K562 (cell line): ENCODE data around the gene BANF2. TPM values are rescaled to one million over a fixed set of nuclear protein-coding genes. Genes with fewer than 3 reads are reported as not detected.

Source experiments
- ATAC-seq: fragments of 200-7000 bp; cut with Tn5 transposase; 3 replicates; pipeline ENCODE4 v1.9.1; 2020; ENCODE audit warnings: moderate library complexity
- BruUV-seq: library from RNA; stranded (reverse); fragments of 400-500 nt; replicated peaks from 2 replicates; lab custom pipeline; 2021; lab: Mats Ljungman, UMichigan
- CTCF ChIA-PET: fragments of 300-600 bp; formaldehyde crosslinking; extraction: SDS; loops from one replicate; lab custom pipeline; 2021; ENCODE audit warnings: low intra/inter-chr PET ratio; lab: Yijun Ruan, JAX
- POLR2A ChIA-PET: fragments of 300-600, 350-650 bp; sonication (Branson Sonifier 250); formaldehyde crosslinking; extraction: SDS; loops from one replicate; lab custom pipeline; 2021; ENCODE audit warnings: antibody characterized with exemption, inconsistent platforms; lab: Yijun Ruan, JAX
- DNase-seq, 4 experiments: peaks; one replicate each; pipeline versions ENCODE4 v3.0.0 to v3.0.0-alpha.2; 2011 to 2018; ENCODE audit warnings: low spot score in 3 of 4, mixed read lengths in 3 of 4; ENCODE audit errors: extremely low read depth in 1 of 4
- FAIRE-seq: peaks from 2 replicates; lab custom pipeline; 2011; peaks lifted over from hg19 to GRCh38; lab: Jason Lieb, UNC
- H2AFZ ChIP-seq: 2 replicates; pipeline ENCODE4 v1.6.0; 2011; ENCODE audit warnings: low read depth, low read length, control low read depth, inconsistent platforms
- H3K27ac ChIP-seq: fragments of 200-600 bp; 3 replicates; pipeline ENCODE4 v1.8.0; 2011; ENCODE audit warnings: low read depth, mild to moderate bottlenecking, control low read depth, inconsistent platforms, low read length, moderate library complexity, mixed read lengths; ENCODE audit errors: extremely low read depth
- H3K27me3 ChIP-seq, 2 experiments: fragments of 300-600 bp in 1 of 2; 2 replicates in 1 of 2; 3 replicates in 1 of 2; pipeline versions ENCODE4 v1.6.0 to v1.8.0; 2011; ENCODE audit warnings: inconsistent platforms in 2 of 2, low read length in 2 of 2, mild to moderate bottlenecking in 1 of 2, mixed read lengths in 1 of 2, moderate library complexity in 1 of 2; ENCODE audit not compliant: control insufficient read depth in 2 of 2, insufficient read depth in 2 of 2
- H3K36me3 ChIP-seq: fragments of 300-600 bp; 3 replicates; pipeline ENCODE4 v1.8.0; 2011; ENCODE audit warnings: mild to moderate bottlenecking, low read length, inconsistent platforms; ENCODE audit not compliant: control insufficient read depth, insufficient read depth
- H3K4me1 ChIP-seq, 2 experiments: fragments of 200-600 bp in 1 of 2; replicated peaks in 1 of 2; 2 replicates in 1 of 2; 3 replicates in 1 of 2; pipeline versions ENCODE4 v1.5.1 to v1.8.0; 2011; ENCODE audit warnings: inconsistent platforms in 2 of 2, low read length in 2 of 2, mild to moderate bottlenecking in 1 of 2, mixed read lengths in 1 of 2, moderate library complexity in 1 of 2; ENCODE audit not compliant: control insufficient read depth in 2 of 2, insufficient read depth in 2 of 2
- H3K4me2 ChIP-seq: 2 replicates; pipeline ENCODE4 v1.6.1; 2011; ENCODE audit warnings: low read length, control low read depth, inconsistent platforms, mixed read lengths; ENCODE audit not compliant: insufficient read depth
- H3K4me3 ChIP-seq: fragments of 200-600 bp; sonication (generic), shearing (Covaris generic); 2 replicates; pipeline ENCODE4 v1.5.1; 2016; ENCODE audit warnings: control low read depth, inconsistent platforms
- H3K79me2 ChIP-seq: fragments of 200-600 bp; 3 replicates; pipeline ENCODE4 v1.8.0; 2011; ENCODE audit warnings: low read length, inconsistent platforms; ENCODE audit not compliant: control insufficient read depth, insufficient read depth
- H3K9ac ChIP-seq, 2 experiments: 2 replicates each; pipeline versions ENCODE4 v1.6.0 to v1.6.1; 2011; ENCODE audit warnings: low read depth in 2 of 2, low read length in 2 of 2, control low read depth in 1 of 2, inconsistent platforms in 1 of 2, mild to moderate bottlenecking in 1 of 2, mixed read lengths in 1 of 2; ENCODE audit not compliant: insufficient read depth in 1 of 2
- H3K9me1 ChIP-seq: one replicate; pipeline ENCODE4 v1.6.0; 2011; ENCODE audit warnings: inconsistent platforms, mild to moderate bottlenecking, low read length, moderate library complexity; ENCODE audit not compliant: control insufficient read depth, insufficient read depth
- H3K9me3 ChIP-seq: replicated peaks from 2 replicates; pipeline ENCODE4 v1.5.1; 2011; ENCODE audit warnings: low read depth, low read length, inconsistent platforms; ENCODE audit not compliant: control insufficient read depth, insufficient read depth
- H4K20me1 ChIP-seq: replicated peaks from 2 replicates; pipeline ENCODE4 v1.6.1; 2011; ENCODE audit warnings: low read length, inconsistent platforms, mixed read lengths; ENCODE audit not compliant: control insufficient read depth, insufficient read depth
- CAMTA2 ChIP-seq: fragments of 250-450 bp; sonication (Bioruptor Pico); conservative IDR thresholded peaks from 2 replicates; pipeline ENCODE4 v1.5.1; 2022
- CEBPG ChIP-seq, 3 experiments: fragments of 200-800 bp in 1 of 3; sonication (Bioruptor generic) in 1 of 3; sonication (generic) in 1 of 3; formaldehyde crosslinking in 1 of 3; IDR thresholded peaks in 2 of 3; conservative IDR thresholded peaks in 1 of 3; 2 replicates each; pipeline versions ENCODE4 v1.6.1 to v1.8.0; 2016 to 2022; ENCODE audit warnings: missing compliant biosample characterization in 2 of 3, missing genetic modification characterization in 2 of 3, mild to moderate bottlenecking in 1 of 3, missing genetic modification reagents in 1 of 3
- CEBPZ ChIP-seq: fragments of 150-350 bp; IDR thresholded peaks from 2 replicates; pipeline ENCODE4 v1.6.1; 2014; ENCODE audit warnings: low read depth, mild to moderate bottlenecking, low read length, borderline replicate concordance
- CHD2 ChIP-seq: IDR thresholded peaks from 2 replicates; pipeline ENCODE4 v1.6.1; 2011; ENCODE audit warnings: low read depth, low read length
- DLX4 ChIP-seq: fragments of 250-450 bp; sonication (Bioruptor Pico); IDR thresholded peaks from 2 replicates; pipeline ENCODE4 v1.6.1; 2021; ENCODE audit warnings: mild to moderate bottlenecking
- FOXJ2 ChIP-seq: fragments of 200-800 bp; sonication (Bioruptor generic); IDR thresholded peaks from 2 replicates; pipeline ENCODE4 v1.6.1; 2016; ENCODE audit warnings: missing genetic modification characterization, missing compliant biosample characterization
- GATAD2B ChIP-seq: fragments of 450-650 bp; IDR thresholded peaks from 2 replicates; pipeline ENCODE4 v1.6.1; 2017; ENCODE audit warnings: mild to moderate bottlenecking, borderline replicate concordance
- HDAC2 ChIP-seq: fragments of 450-650 bp; IDR thresholded peaks from 2 replicates; pipeline ENCODE4 v1.6.1; 2016; ENCODE audit warnings: mild to moderate bottlenecking
- PHF20 ChIP-seq: fragments of 450-650 bp; IDR thresholded peaks from 2 replicates; pipeline ENCODE4 v1.6.1; 2018; ENCODE audit not compliant: partially characterized antibody
- PHF8 ChIP-seq: fragments of 200-600 bp; sonication (generic); IDR thresholded peaks from 2 replicates; pipeline ENCODE4 v1.6.1; 2012; ENCODE audit warnings: mixed run types, mild to moderate bottlenecking, inconsistent platforms, low read length, moderate library complexity, borderline replicate concordance
- RCOR1 ChIP-seq, 2 experiments: IDR thresholded peaks; 2 replicates each; pipeline ENCODE4 v1.6.1; 2012; ENCODE audit warnings: low read depth in 2 of 2, low read length in 2 of 2, borderline replicate concordance in 1 of 2, improper control_type of control experiment in 1 of 2
- SMARCC2 ChIP-seq: fragments of 450-650 bp; IDR thresholded peaks from 2 replicates; pipeline ENCODE4 v1.6.1; 2017; ENCODE audit warnings: antibody characterized with exemption, moderate library complexity, mild to moderate bottlenecking, low read depth
- SUPT5H ChIP-seq: fragments of 450-650 bp; IDR thresholded peaks from 2 replicates; pipeline ENCODE4 v1.6.1; 2016
- TCFL5 ChIP-seq: fragments of 250-450 bp; sonication (Bioruptor Pico); conservative IDR thresholded peaks from 2 replicates; pipeline ENCODE4 v1.6.1; 2021; ENCODE audit warnings: mild to moderate bottlenecking, moderate library complexity, matching md5 sums
- TFAP4 ChIP-seq: sonication (generic); formaldehyde crosslinking; IDR thresholded peaks from 2 replicates; pipeline ENCODE4 v1.8.0; 2022; ENCODE audit warnings: missing genetic modification reagents, mild to moderate bottlenecking, moderate library complexity, borderline replicate concordance
- ZNF121 ChIP-seq: sonication (generic); formaldehyde crosslinking; conservative IDR thresholded peaks from 2 replicates; pipeline ENCODE4 v1.8.0; 2022; ENCODE audit warnings: missing genetic modification reagents
- ZNF184 ChIP-seq: sonication (generic); formaldehyde crosslinking; IDR thresholded peaks from 2 replicates; pipeline ENCODE4 v1.5.0; 2020; ENCODE audit warnings: missing genetic modification reagents
- ZNF695 ChIP-seq: fragments of 450-650 bp; formaldehyde crosslinking; IDR thresholded peaks from 2 replicates; pipeline ENCODE4 v1.4.0; 2020; ENCODE audit warnings: mild to moderate bottlenecking, moderate library complexity
- WGBS: fragments of 100-300 bp; shearing (Covaris generic); methylation state at CpG from one replicate; pipeline ENCODE4 v1.1.6; 2016; ENCODE audit warnings: low coverage, mixed read lengths; ENCODE audit not compliant: insufficient coverage; ENCODE audit errors: missing lambda C conversion rate; 5-methylcytosine and 5-hydroxymethylcytosine counted together
- in situ Hi-C: fragments of 300-500 bp; cut with MboI; formaldehyde crosslinking; loops from 4 replicates; pipeline ENCODE4 v1.15.0; 2018; ENCODE audit warnings: inconsistent platforms, mixed read lengths
- intact Hi-C: fragments of 100-400 bp; cut with micrococcal nuclease; formaldehyde crosslinking; loops from 2 replicates; pipeline ENCODE4 v1.14.2; 2022
- polyA plus RNA-seq, 8 experiments: library from polyadenylated mRNA; depleted of rRNA in 4 of 8; stranded (reverse) in 5 of 8; unstranded in 3 of 8; fragments of >200 nt; fragmentation: Nextera tagmentation in 2 of 8; fragmentation: Illumina TruSeq in 1 of 8; extraction: Ambion mirVana in 2 of 8; extraction: Trizol in 1 of 8; gene quantifications; 2 replicates each; pipeline versions ENCODE4 v1.2.1 to v1.2.3, GENCODE V29; 2011 to 2014; ENCODE audit warnings: inconsistent platforms in 1 of 8, missing spikeins in 1 of 8
- total RNA-seq, 7 experiments: library from RNA; depleted of rRNA in 6 of 7; stranded (reverse); fragments of >200 nt in 6 of 7; fragmentation: Illumina TruSeq in 2 of 7; extraction: Trizol in 2 of 7; gene quantifications; 2 replicates each; pipeline versions ENCODE4 v1.2.1 to v1.2.3, GENCODE V29; 2011 to 2021; ENCODE audit warnings: low replicate concordance in 1 of 7

Gene BANF2
- total and polyA plus RNA-seq, 9 of the 15 experiments (the other 6 are each of a cell fraction or from before 2014, with no cell fraction given), result not detected

DNA sequence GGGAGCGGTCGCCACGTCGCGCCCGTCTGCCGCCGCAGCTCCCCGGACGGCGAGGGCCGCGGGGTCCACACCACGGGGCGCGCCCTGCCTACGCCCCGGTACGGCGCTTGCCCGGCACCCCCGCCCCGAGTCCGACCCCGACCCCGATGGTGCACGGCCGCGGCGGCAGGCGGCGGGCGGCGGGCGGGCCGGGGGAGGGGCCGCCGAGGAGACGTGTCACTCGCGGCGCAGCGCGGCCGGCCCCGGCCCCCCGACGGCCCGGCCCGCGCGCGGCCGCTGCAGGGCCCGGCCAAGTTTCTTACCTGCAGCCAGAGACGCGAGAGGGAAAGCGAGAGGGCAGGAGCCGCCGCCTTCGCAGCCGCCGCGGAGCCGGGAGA, 18.1 kb upstream of the BANF2 start:
- peaks cover 8 to 20% of the 10 kb centered on the region in 2 experiments for H3K27me3 ChIP-seq
- peak overlapping the region; percentile 65 for H3K4me3 ChIP-seq
- intact Hi-C loops (loop anchor here (10.0 kb wide), 2 partner anchors 213 to 313 kb away; no protein-coding TSS in a partner anchor), in situ Hi-C loops (no loop called here)
- no peak for FAIRE-seq
- CTCF ChIA-PET, result no interaction called here
- no CpG with 5 or more reads among the region's 65 CpGs for WGBS
- peak in 3 of 4 experiments; percentile 8 to 43 (median 30) for DNase-seq
- H3K4me2 ChIP-seq, result peak overlapping the region; percentile 75; the same call in 1 of the 2 replicates
- peaks cover 7% of the 10 kb centered on the region; the same call in 1 of the 2 replicates for H4K20me1 ChIP-seq
- peaks cover 14 to 29% of the 10 kb centered on the region in 2 experiments for H3K4me1 ChIP-seq
- peaks cover 23% of the 10 kb centered on the region; the same call in 2 of the 3 replicates for H3K36me3 ChIP-seq
- H3K27ac ChIP-seq, result peak overlapping the region; percentile 78
- peaks cover 2% of the 10 kb centered on the region; the same call in 1 of the 2 replicates for H3K9me3 ChIP-seq
- BruUV-seq, result no TSS peak
- POLR2A ChIA-PET, result interaction anchor here (0.5 to 2.7 kb wide), 8 partner anchors 10 to 286 kb away, joined by 3 to 10 read pairs (median 4); no protein-coding TSS in a partner anchor
- TF ChIP-seq FOXJ2 (tag), result no peak
- peak; percentile 3; the same call in 1 of the 2 replicates for TF ChIP-seq PHF8
- TF ChIP-seq SUPT5H, result no peak
- TF ChIP-seq ZNF695 (CRISPR knock-in tag), result no peak
- TF ChIP-seq CHD2, result no peak
- TF ChIP-seq PHF20, result no peak
- TF ChIP-seq CAMTA2 (CRISPR knock-in tag), result no peak
- peak; percentile 10; the same call in 1 of the 2 replicates for TF ChIP-seq GATAD2B
- no peak for TF ChIP-seq RCOR1 (IDR thresholded peaks at IDR 0.05; ENCODE audit: borderline replicate concordance in 1 of 2, low read depth in 2 of 2, low read length in 2 of 2)
- TF ChIP-seq HDAC2, result no peak
- no peak for TF ChIP-seq CEBPG (CRISPR knock-in tag; IDR thresholded peaks at IDR 0.05)
- no peak for TF ChIP-seq CEBPG (tag; conservative IDR thresholded peaks at IDR 0.05 in 1 of 2, IDR thresholded peaks at IDR 0.05 in 1 of 2)
- TF ChIP-seq TFAP4 (CRISPR knock-in tag), result peak; percentile 28; the same call in 1 of the 2 replicates
- no peak for TF ChIP-seq ZNF184 (CRISPR knock-in tag)
- no peak for TF ChIP-seq SMARCC2
- TF ChIP-seq DLX4 (CRISPR knock-in tag), result no peak
- TF ChIP-seq ZNF121 (CRISPR knock-in tag), result no peak
- TF ChIP-seq CEBPZ, result no peak
- no peak for TF ChIP-seq TCFL5
- peak overlapping the region; percentile 70 for H2AFZ ChIP-seq
- H3K9ac ChIP-seq, result peak overlapping the region; percentile 67 to 92; a peak in 3 of 4 replicates
- no peak for ATAC-seq
- H3K9me1 ChIP-seq, result peaks cover 3% of the 10 kb centered on the region
- H3K79me2 ChIP-seq, result peaks cover 41% of the 10 kb centered on the region
